ENCODE data around the gene STXBP5L. TPM values are rescaled to one million over a fixed set of nuclear protein-coding genes. Genes with fewer than 3 reads are reported as not detected.
"Not testable (repeated sequence)": the region's sequence is repeated elsewhere in the genome, so short reads cannot be mapped to it uniquely, and the experiment has no call there.

The STXBP5L gene
- total and polyA plus RNA-seq, 3 experiments from 2014 or later = not detected

DNA sequence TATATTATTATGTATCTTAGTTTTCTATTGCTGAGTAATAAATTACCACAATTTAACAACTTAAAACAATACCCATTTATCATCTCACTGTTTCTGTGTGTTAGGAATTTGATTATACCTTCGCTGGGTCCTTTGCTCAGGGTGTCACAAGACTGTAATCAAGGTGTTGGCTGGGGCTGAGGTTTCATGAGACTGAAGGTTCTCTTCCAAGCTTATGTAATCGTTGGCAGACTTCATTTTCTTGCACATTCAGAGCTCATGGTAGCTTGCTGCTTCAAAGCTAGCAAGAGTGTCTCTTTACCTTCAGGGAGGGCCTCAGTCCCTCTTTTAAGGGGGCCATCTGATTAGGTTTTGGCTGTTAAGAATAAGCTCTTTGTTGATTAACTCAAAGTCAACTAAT lies 344.7 kb downstream of the STXBP5L start:
- DNase-seq = no peak
- Mint-ChIP-seq H3K36me3 (no peaks in the 10 kb centered on the region), H3K4me1 (no peaks in the 10 kb centered on the region), H3K4me3 (no peak overlapping the region), H3K27ac (no peak overlapping the region), H3K9me3 (peaks cover 0 to 9% (median 2%) of the 10 kb centered on the region in 5 donors), H3K27me3 (no peaks in the 10 kb centered on the region)
- POLR2A ChIA-PET = no interaction called here
- Histone ChIP-seq H3K9me3 (ENCODE audit: low read length) (no peaks in the 10 kb centered on the region), H3K27ac (ENCODE audit: low read depth, low read length) (no peak overlapping the region), H3K36me3 (ENCODE audit: insufficient read depth, low read length) (no peaks in the 10 kb centered on the region), H3K4me1 (ENCODE audit: insufficient read depth, low read length) (no peaks in the 10 kb centered on the region), H3K4me3 (ENCODE audit: low read length) (no peak overlapping the region), H3K27me3 (ENCODE audit: insufficient read depth, low read length, poor library complexity, severe bottlenecking) (no peaks in the 10 kb centered on the region)
- CTCF ChIA-PET = no interaction called here

DNA sequence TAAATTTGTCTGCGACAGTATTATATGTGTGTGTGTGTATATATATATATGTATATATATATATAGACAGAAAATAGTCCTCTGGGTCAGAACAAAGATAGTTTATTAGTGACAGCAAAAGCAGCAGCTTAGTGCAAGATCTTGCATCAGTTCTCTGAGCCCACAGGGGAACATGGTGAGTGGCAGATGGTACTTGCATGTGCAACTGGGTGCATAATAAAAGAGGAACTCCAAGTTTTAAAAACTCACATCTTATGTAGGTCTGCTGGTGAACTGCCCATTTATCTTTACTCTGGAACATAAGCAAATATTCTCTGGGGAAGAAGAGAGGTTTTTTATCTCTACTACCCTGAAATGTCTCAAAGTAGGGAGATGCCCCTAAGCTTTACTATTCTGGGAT lies 361.4 kb downstream of the STXBP5L start:
- H3K27me3 ChIP-seq (ENCODE audit: insufficient read depth, low read length, poor library complexity, severe bottlenecking) = no peaks in the 10 kb centered on the region
- H3K9me3 ChIP-seq (ENCODE audit: low read length) = no peaks in the 10 kb centered on the region
- H3K4me3 Mint-ChIP-seq = no peak overlapping the region
- H3K4me1 ChIP-seq (ENCODE audit: insufficient read depth, low read length) = no peaks in the 10 kb centered on the region
- H3K27ac ChIP-seq (ENCODE audit: low read depth, low read length) = no peak overlapping the region
- CTCF ChIA-PET = no interaction called here
- peaks cover 4 to 17% (median 8%) of the 10 kb centered on the region in 5 donors for H3K9me3 Mint-ChIP-seq
- H3K36me3 ChIP-seq (ENCODE audit: insufficient read depth, low read length) = no peaks in the 10 kb centered on the region
- no peak for DNase-seq
- no peak overlapping the region for H3K27ac Mint-ChIP-seq
- no peaks in the 10 kb centered on the region for H3K36me3 Mint-ChIP-seq
- H3K4me3 ChIP-seq (ENCODE audit: low read length) = no peak overlapping the region
- POLR2A ChIA-PET = no interaction called here
- H3K4me1 Mint-ChIP-seq = no peaks in the 10 kb centered on the region
- no peaks in the 10 kb centered on the region for H3K27me3 Mint-ChIP-seq

DNA sequence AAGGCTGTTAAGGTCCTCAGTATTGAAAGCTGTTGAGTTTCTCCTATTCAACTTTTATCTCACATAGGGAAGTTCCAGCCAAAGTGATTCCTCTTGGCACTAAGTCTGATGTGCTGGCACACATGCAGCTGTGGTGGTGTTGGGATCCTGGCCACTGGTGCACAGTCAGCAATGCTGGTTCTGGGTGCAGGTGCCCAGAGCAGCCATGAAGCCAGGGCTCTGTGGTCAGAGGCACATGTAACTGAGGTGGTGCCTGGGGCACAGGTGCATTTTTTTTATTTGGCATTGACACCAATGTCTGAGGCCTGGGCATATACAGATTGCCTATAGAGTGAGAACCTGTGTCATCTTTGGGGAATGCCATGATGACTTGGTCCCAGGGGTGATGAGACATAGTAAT lies 366.4 kb downstream of the STXBP5L start:
- Mint-ChIP-seq H3K9me3 (peaks cover 10 to 33% (median 20%) of the 10 kb centered on the region in 5 donors), H3K27ac (no peak overlapping the region), H3K4me1 (no peaks in the 10 kb centered on the region), H3K27me3 (no peaks in the 10 kb centered on the region), H3K4me3 (no peak overlapping the region), H3K36me3 (no peaks in the 10 kb centered on the region)
- no peak for DNase-seq
- Histone ChIP-seq H3K27ac (ENCODE audit: low read depth, low read length) (no peak overlapping the region), H3K36me3 (ENCODE audit: insufficient read depth, low read length) (no peaks in the 10 kb centered on the region), H3K27me3 (ENCODE audit: insufficient read depth, low read length, poor library complexity, severe bottlenecking) (no peaks in the 10 kb centered on the region), H3K4me1 (ENCODE audit: insufficient read depth, low read length) (no peaks in the 10 kb centered on the region), H3K9me3 (ENCODE audit: low read length) (no peaks in the 10 kb centered on the region), H3K4me3 (ENCODE audit: low read length) (no peak overlapping the region)
- CTCF ChIA-PET = no interaction called here
- POLR2A ChIA-PET = no interaction called here

DNA sequence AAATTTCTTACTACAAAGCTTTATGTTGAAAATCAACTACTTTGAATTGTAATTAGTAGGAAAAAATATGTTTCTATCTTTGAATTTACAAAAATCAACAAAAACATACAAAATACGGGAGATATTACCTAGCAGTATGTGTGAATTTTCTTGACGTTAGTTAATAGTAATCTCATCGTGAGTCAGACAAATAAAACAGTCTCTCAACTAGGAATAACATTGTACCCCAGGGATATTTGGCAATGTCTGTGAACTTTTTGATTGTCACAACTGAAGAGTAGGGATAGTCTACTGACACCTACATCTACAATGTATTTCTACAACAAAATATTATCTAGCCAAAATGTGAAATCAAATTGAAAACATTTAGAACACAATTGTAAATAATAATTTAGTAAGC lies 387.4 kb downstream of the STXBP5L start:
- ChIA-PET CTCF (no interaction called here), POLR2A (no interaction called here)
- Mint-ChIP-seq H3K9me3 (peaks cover 0 to 2% (median 0%) of the 10 kb centered on the region in 5 donors), H3K36me3 (no peaks in the 10 kb centered on the region), H3K27ac (no peak overlapping the region), H3K4me3 (no peak overlapping the region), H3K4me1 (no peaks in the 10 kb centered on the region), H3K27me3 (no peaks in the 10 kb centered on the region)
- H3K27me3 ChIP-seq (ENCODE audit: insufficient read depth, low read length, poor library complexity, severe bottlenecking) = no peaks in the 10 kb centered on the region
- H3K4me1 ChIP-seq (ENCODE audit: insufficient read depth, low read length) = no peaks in the 10 kb centered on the region
- no peaks in the 10 kb centered on the region for H3K9me3 ChIP-seq (ENCODE audit: low read length)
- no peak overlapping the region for H3K4me3 ChIP-seq (ENCODE audit: low read length)
- no peak overlapping the region for H3K27ac ChIP-seq (ENCODE audit: low read depth, low read length)
- no peak for DNase-seq
- no peaks in the 10 kb centered on the region for H3K36me3 ChIP-seq (ENCODE audit: insufficient read depth, low read length)

DNA sequence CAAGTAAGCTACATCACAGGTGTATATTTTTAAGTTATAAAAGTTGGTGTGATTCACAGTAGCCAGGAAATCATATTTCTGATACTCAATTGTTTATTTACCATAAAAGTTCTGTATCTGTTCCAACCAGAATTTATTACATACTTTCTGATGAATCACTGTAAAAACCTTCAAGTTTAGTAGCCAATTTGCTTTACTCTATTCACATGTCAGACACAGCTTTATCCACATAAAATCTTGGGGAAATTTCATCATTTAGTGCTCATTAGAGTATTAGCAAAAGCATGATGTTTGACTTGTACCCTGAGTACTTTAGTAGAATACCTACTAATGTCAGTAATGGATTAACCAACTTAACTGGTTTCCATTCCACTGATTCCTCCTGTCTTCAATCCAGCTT lies 388.0 kb downstream of the STXBP5L start:
- Mint-ChIP-seq H3K36me3 (no peaks in the 10 kb centered on the region), H3K4me3 (no peak overlapping the region), H3K27ac (no peak overlapping the region), H3K27me3 (no peaks in the 10 kb centered on the region), H3K9me3 (peaks cover 0 to 2% (median 0%) of the 10 kb centered on the region in 5 donors), H3K4me1 (no peaks in the 10 kb centered on the region)
- Histone ChIP-seq H3K4me3 (ENCODE audit: low read length) (no peak overlapping the region), H3K27ac (ENCODE audit: low read depth, low read length) (no peak overlapping the region), H3K9me3 (ENCODE audit: low read length) (no peaks in the 10 kb centered on the region), H3K4me1 (ENCODE audit: insufficient read depth, low read length) (no peaks in the 10 kb centered on the region), H3K36me3 (ENCODE audit: insufficient read depth, low read length) (no peaks in the 10 kb centered on the region), H3K27me3 (ENCODE audit: insufficient read depth, low read length, poor library complexity, severe bottlenecking) (no peaks in the 10 kb centered on the region)
- ChIA-PET CTCF (no interaction called here), POLR2A (no interaction called here)
- DNase-seq = no peak

DNA sequence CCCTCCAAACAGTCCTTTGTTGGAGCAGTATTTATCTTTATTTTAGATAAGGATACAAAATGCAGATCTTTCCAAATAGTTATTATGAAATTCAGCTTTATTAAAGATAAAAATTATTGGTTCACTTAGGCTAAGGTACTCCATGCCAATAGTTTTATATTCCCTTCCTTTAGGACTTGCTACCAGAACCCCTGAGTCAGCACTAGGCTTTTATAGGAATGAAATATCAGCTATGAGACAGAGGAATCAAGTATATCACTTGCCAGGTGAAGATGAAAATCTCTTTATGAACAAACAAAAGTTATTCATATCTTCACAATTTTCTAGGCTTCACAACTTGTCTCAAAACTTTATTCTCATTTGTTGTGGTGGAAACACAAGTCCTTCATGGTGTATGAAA lies 416.3 kb downstream of the STXBP5L start:
- POLR2A ChIA-PET = no interaction called here
- Histone ChIP-seq H3K27me3 (ENCODE audit: insufficient read depth, low read length, poor library complexity, severe bottlenecking) (no peaks in the 10 kb centered on the region), H3K4me3 (ENCODE audit: low read length) (no peak overlapping the region), H3K36me3 (ENCODE audit: insufficient read depth, low read length) (no peaks in the 10 kb centered on the region), H3K27ac (ENCODE audit: low read depth, low read length) (no peak overlapping the region), H3K9me3 (ENCODE audit: low read length) (no peaks in the 10 kb centered on the region), H3K4me1 (ENCODE audit: insufficient read depth, low read length) (no peaks in the 10 kb centered on the region)
- Mint-ChIP-seq H3K36me3 (no peaks in the 10 kb centered on the region), H3K4me3 (no peak overlapping the region), H3K4me1 (no peaks in the 10 kb centered on the region), H3K9me3 (peaks cover 0 to 6% (median 0%) of the 10 kb centered on the region in 5 donors), H3K27me3 (peaks cover 0 to 7% of the 10 kb centered on the region in 2 donors), H3K27ac (no peak overlapping the region)
- no peak for DNase-seq
- CTCF ChIA-PET = no interaction called here

DNA sequence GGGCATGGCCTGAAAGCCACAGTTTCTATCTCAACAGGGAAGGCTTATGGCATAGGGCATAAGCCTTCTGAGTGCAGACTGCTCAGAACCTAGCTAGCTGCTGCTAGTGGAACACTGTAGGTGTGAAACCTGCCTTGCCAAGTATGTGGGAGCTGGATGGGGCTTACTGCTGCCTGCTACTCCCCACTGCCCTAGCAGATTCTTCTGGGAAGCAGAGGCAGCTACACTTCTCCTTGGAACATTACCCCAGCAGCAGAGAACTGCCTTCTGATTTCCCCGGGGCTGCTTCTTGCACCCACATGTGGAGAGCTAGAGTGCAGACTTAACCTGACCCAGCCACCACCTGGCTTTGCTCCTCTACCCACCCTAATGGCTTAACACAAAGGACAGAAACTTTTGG lies 422.1 kb downstream of the STXBP5L start:
- H3K9me3 Mint-ChIP-seq = peaks cover 0 to 9% (median 0%) of the 10 kb centered on the region in 5 donors
- H3K27me3 ChIP-seq (ENCODE audit: insufficient read depth, low read length, poor library complexity, severe bottlenecking) = no peaks in the 10 kb centered on the region
- DNase-seq = no peak
- no peak overlapping the region for H3K4me3 ChIP-seq (ENCODE audit: low read length)
- no peak overlapping the region for H3K27ac Mint-ChIP-seq
- H3K36me3 ChIP-seq (ENCODE audit: insufficient read depth, low read length) = no peaks in the 10 kb centered on the region
- H3K4me1 ChIP-seq (ENCODE audit: insufficient read depth, low read length) = no peaks in the 10 kb centered on the region
- no peaks in the 10 kb centered on the region for H3K36me3 Mint-ChIP-seq
- no peaks in the 10 kb centered on the region for H3K4me1 Mint-ChIP-seq
- H3K4me3 Mint-ChIP-seq = no peak overlapping the region
- H3K27ac ChIP-seq (ENCODE audit: low read depth, low read length) = no peak overlapping the region
- H3K27me3 Mint-ChIP-seq = peaks cover 4 to 7% of the 10 kb centered on the region in 2 donors
- H3K9me3 ChIP-seq (ENCODE audit: low read length) = no peaks in the 10 kb centered on the region
- ChIA-PET CTCF (no interaction called here), POLR2A (no interaction called here)

DNA sequence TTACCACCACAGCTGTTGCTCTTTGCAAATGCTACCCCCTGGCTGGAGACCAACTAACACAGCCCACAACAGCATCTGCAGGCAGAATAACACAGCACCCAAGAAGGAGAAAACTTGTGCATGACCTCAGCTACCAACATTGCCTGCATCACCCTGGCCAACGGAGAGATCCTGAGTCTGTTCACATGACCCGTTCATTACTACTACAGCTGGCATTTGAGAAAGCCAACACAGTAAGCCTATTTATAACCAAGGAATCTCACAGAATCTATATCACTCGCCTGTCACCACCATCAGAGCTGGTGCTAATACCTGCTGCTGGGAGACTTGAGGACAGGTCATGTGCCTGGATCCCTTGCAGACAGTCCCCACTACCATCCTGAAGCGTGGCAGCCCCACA lies 422.6 kb downstream of the STXBP5L start:
- H3K4me1 Mint-ChIP-seq = no peaks in the 10 kb centered on the region
- Histone ChIP-seq H3K27me3 (ENCODE audit: insufficient read depth, low read length, poor library complexity, severe bottlenecking) (no peaks in the 10 kb centered on the region), H3K36me3 (ENCODE audit: insufficient read depth, low read length) (no peaks in the 10 kb centered on the region), H3K9me3 (ENCODE audit: low read length) (no peaks in the 10 kb centered on the region), H3K27ac (ENCODE audit: low read depth, low read length) (no peak overlapping the region), H3K4me1 (ENCODE audit: insufficient read depth, low read length) (no peaks in the 10 kb centered on the region), H3K4me3 (ENCODE audit: low read length) (no peak overlapping the region)
- H3K27me3 Mint-ChIP-seq = peaks cover 4 to 7% of the 10 kb centered on the region in 2 donors
- ChIA-PET CTCF (no interaction called here), POLR2A (no interaction called here)
- H3K27ac Mint-ChIP-seq = no peak overlapping the region
- H3K9me3 Mint-ChIP-seq = peaks cover 0 to 10% (median 0%) of the 10 kb centered on the region in 5 donors
- no peak overlapping the region for H3K4me3 Mint-ChIP-seq
- no peaks in the 10 kb centered on the region for H3K36me3 Mint-ChIP-seq
- no peak for DNase-seq

DNA sequence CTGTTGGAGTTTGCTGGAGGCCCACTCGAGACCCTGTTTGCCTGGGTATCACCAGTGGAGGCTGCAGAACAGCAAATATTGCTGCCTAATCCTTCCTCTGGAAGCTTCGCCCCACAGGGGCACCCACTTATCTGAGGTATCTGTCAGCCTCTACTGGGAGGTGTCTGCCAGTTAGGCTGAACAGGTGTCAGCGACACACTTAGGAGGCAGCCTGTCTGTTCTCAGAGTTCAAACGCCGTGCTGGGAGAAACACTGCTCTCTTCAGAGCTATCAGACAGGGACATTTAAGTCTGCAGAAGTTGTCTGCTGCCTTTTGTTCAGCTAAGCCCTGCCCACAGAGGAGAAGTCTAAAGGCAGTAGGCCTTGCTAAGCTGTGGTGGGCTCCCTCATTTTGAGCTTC lies 448.0 kb downstream of the STXBP5L start:
- CTCF ChIA-PET; H3K36me3 Mint-ChIP-seq; H3K27me3 Mint-ChIP-seq; H3K9me3 ChIP-seq (ENCODE audit: low read length); H3K36me3 ChIP-seq (ENCODE audit: insufficient read depth, low read length); H3K27ac ChIP-seq (ENCODE audit: low read depth, low read length); H3K27ac Mint-ChIP-seq; DNase-seq; H3K4me3 Mint-ChIP-seq; H3K27me3 ChIP-seq (ENCODE audit: insufficient read depth, low read length, poor library complexity, severe bottlenecking); H3K4me3 ChIP-seq (ENCODE audit: low read length); H3K4me1 ChIP-seq (ENCODE audit: insufficient read depth, low read length); H3K4me1 Mint-ChIP-seq; POLR2A ChIA-PET: not testable (repeated sequence)
- peaks cover 4 to 27% (median 16%) of the 10 kb centered on the region in 5 donors for H3K9me3 Mint-ChIP-seq
